AG04449 (cell line): Measurements from ENCODE around the gene CRACR2B.

ENCODE experiments used
- CTCF ChIA-PET: fragments of 350-600 bp; formaldehyde crosslinking; extraction: SDS; loops from one replicate; lab custom pipeline; 2021; ENCODE audit warnings: antibody characterized with exemption; lab: Yijun Ruan, JAX
- POLR2A ChIA-PET: fragments of 400-600, 350-600 bp; formaldehyde crosslinking; extraction: SDS; loops from one replicate; lab custom pipeline; 2020; ENCODE audit warnings: antibody characterized with exemption, inconsistent platforms; lab: Yijun Ruan, JAX
- DNase-seq: peaks from one replicate; pipeline ENCODE4 v3.0.0-alpha.2; 2010; ENCODE audit warnings: low read depth, low spot score
- H3K4me3 ChIP-seq: 2 replicates; pipeline ENCODE4 v1.5.1; 2011; ENCODE audit warnings: low read depth, mild to moderate bottlenecking, control low read depth, low read length
- TF ChIP-seq, protein P1 (sequence below): IDR thresholded peaks from one replicate; pipeline ENCODE4 v1.5.1; 2011; ENCODE audit warnings: mild to moderate bottlenecking, moderate library complexity, low read length, control low read depth, inconsistent platforms; ENCODE audit not compliant: insufficient read depth; ENCODE audit errors: missing control alignments

Gene CRACR2B

DNA sequence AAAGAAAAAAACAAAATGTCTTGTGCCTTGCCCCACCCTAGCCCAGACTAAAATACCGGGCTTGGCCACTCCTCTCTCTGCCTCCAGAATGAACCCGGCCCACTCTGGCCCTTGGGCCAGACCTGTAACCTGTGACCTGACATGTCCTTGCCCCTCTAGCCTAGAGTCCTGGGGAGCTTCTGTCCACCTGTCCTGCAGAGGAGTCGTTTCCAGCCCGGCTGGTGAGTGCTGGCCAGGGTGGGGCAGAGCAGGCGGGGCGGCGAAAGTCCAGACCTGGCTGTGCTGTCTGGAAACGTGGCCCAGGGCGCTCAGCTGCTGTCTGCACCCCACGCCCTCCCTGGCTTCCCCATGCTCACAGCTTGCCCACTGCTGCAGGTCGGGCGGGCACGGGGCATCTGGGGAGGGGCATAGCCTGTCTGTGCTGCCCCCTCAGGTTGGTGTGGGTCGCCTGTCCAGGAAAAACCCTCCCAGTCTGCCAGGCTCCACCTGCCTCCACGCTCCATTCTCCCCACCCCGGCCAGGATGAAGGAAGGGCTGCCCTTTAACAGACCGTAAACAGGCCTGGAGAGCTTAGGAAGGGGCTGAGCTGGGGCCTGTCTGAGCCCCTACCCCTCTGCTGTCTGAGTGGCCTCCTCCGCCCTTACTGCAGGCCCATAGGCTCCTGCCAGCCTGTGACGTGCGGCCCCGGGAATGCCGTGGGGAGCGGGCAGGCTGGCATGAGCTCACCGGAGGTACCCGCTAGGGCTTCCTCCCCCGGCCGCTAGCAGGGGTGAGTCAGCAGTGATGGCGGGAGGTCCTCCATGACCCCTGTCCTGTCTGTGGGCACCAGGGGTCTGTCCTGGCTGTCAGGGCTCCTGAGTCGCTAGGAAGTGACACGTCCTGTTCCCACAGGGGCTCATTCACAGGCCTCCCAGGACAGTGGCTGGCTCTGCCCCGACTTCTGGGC, 6.9 kb downstream of the CRACR2B start:
- peak overlapping the region; percentile 76 for H3K4me3 ChIP-seq
- ChIA-PET POLR2A (interaction anchor here (0.8 to 8.7 kb wide), 5 partner anchors 10 to 25 kb away, joined by 3 to 109 read pairs (median 7); partner anchors contain the start of genes PNPLA2, POLR2L, RPLP2 and TSPAN4), CTCF (interaction anchor here (0.7 to 1.3 kb wide), 7 partner anchors 11 to 19 kb away, joined by 3 to 5 read pairs (median 4); partner anchors contain the start of gene PNPLA2)
- peak; percentile 55 for DNase-seq
- TF ChIP-seq, protein P1, sequence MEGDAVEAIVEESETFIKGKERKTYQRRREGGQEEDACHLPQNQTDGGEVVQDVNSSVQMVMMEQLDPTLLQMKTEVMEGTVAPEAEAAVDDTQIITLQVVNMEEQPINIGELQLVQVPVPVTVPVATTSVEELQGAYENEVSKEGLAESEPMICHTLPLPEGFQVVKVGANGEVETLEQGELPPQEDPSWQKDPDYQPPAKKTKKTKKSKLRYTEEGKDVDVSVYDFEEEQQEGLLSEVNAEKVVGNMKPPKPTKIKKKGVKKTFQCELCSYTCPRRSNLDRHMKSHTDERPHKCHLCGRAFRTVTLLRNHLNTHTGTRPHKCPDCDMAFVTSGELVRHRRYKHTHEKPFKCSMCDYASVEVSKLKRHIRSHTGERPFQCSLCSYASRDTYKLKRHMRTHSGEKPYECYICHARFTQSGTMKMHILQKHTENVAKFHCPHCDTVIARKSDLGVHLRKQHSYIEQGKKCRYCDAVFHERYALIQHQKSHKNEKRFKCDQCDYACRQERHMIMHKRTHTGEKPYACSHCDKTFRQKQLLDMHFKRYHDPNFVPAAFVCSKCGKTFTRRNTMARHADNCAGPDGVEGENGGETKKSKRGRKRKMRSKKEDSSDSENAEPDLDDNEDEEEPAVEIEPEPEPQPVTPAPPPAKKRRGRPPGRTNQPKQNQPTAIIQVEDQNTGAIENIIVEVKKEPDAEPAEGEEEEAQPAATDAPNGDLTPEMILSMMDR = no peak

DNA sequence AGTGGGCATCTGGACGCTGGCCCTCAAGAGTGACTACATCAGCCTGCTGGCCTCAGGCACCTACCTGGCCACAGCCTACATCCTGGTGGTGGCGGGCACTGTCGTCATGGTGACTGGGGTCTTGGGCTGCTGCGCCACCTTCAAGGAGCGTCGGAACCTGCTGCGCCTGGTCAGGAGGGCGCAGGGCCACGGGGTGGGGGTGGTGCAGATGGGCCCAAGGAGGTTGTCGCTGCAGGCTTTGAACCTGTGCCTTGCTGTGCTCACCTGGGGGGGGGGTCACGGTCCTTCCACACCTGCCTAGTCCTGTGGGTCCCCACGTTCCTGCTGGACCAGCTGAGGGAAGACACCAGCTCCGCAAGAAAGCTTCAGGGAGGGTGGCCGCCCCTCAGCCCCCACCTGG, 8.6 kb downstream of the CRACR2B start:
- POLR2A ChIA-PET = interaction anchor here (1.2 to 8.7 kb wide), 2 partner anchors 9 to 17 kb away, joined by 6 to 109 read pairs; partner anchors contain the start of genes PNPLA2, POLR2L and TSPAN4
- TF ChIP-seq, protein P1 = no peak
- DNase-seq = no peak
- CTCF ChIA-PET = no interaction called here
- no peak overlapping the region for H3K4me3 ChIP-seq

DNA sequence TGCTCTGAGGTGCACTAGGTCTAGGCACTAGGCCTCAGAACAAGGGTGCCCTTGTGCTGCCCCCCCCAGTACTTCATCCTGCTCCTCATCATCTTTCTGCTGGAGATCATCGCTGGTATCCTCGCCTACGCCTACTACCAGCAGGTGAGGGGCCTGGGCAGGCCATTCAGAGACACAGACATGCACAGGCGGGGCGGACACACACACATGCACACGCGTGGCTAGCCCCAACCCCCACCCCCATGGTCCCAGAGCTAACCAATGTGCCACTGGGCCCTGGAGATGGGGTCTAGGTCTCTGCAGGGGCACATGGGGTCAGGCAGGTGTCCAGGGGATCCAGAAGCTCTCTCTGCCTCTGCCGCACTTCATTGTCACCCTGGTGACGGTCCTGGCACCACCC, 9.0 kb downstream of the CRACR2B start:
- ChIA-PET CTCF (no interaction called here), POLR2A (interaction anchor here (1.2 kb wide), 1 partner anchor 18 kb away, joined by 6 read pairs; the partner anchor contains the start of gene PNPLA2)
- TF ChIP-seq, protein P1 = no peak
- DNase-seq = no peak
- H3K4me3 ChIP-seq = no peak overlapping the region

DNA sequence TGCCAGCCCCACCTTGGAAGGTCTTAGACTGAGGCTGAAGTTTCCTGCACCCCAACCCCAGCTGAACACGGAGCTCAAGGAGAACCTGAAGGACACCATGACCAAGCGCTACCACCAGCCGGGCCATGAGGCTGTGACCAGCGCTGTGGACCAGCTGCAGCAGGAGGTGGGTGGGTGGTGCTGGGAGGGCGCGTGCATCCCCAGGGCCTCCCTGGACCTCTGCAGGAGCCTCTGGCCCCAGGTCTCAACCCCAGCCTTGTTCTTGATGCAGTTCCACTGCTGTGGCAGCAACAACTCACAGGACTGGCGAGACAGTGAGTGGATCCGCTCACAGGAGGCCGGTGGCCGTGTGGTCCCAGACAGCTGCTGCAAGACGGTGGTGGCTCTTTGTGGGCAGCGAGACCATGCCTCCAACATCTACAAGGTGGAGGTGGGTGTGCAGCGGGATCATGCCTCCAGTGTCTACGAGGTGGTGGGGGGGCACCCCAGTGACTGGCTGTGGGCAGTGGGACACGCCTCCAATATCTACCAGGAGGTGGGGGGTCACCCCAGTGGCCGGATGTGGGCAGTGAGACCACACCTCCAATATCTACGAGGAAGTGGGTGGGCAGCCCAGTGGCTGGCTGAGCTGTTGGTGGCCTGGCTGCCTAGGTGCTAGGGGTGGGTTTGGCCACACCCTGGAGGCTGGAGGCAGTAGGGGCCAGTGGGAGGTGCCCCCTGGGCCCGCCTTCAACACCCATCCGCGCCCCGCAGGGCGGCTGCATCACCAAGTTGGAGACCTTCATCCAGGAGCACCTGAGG, 9.7 kb downstream of the CRACR2B start:
- POLR2A ChIA-PET = interaction anchor here (1.2 kb wide), 1 partner anchor 18 kb away, joined by 6 read pairs; the partner anchor contains the start of gene PNPLA2
- TF ChIP-seq, protein P1 = no peak
- CTCF ChIA-PET = no interaction called here
- no peak for DNase-seq
- H3K4me3 ChIP-seq = no peak overlapping the region

DNA sequence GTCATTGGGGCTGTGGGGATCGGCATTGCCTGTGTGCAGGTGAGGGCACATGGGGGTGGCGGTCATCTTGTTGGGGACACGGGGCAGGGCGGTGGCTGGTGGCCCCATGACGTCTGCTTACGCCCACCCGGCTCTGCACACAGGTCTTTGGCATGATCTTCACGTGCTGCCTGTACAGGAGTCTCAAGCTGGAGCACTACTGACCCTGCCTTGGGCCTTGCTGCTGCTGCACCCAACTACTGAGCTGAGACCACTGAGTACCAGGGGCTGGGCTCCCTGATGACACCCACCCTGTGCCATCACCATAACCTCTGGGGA, 10.2 kb downstream of the CRACR2B start:
- ChIA-PET CTCF (interaction anchor here (0.9 kb wide), 1 partner anchor 26 kb away, joined by 3 read pairs; no protein-coding TSS in a partner anchor), POLR2A (interaction anchor here (0.7 kb wide), 1 partner anchor 19 kb away, joined by 4 read pairs; the partner anchor contains the start of gene PNPLA2)
- DNase-seq = no peak
- TF ChIP-seq, protein P1 = no peak
- H3K4me3 ChIP-seq = no peak overlapping the region
